Stimulated activated CD4-positive, alpha-beta T cell treated with anti-CD3 and anti-CD28 coated beads, Interleukin-1b, Interleukin-23, amount 100 ng/mL, for 48 hours (primary cell): ENCODE data around the gene SUN5.
"Not testable (repeated sequence)": the region's sequence is repeated elsewhere in the genome, so short reads cannot be mapped to it uniquely, and the experiment has no call there.

Experiments used
- DNase-seq: peaks from one replicate; pipeline ENCODE4 v3.0.0-alpha.2; 2020

The SUN5 gene, protein sequence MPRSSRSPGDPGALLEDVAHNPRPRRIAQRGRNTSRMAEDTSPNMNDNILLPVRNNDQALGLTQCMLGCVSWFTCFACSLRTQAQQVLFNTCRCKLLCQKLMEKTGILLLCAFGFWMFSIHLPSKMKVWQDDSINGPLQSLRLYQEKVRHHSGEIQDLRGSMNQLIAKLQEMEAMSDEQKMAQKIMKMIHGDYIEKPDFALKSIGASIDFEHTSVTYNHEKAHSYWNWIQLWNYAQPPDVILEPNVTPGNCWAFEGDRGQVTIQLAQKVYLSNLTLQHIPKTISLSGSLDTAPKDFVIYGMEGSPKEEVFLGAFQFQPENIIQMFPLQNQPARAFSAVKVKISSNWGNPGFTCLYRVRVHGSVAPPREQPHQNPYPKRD

GRCh38 chr20:33004141-33004751, at the start of gene SUN5:
Gene SUN5, minus strand, starts transcription at chr20:33004433. Its CDS starts 93 bp downstream, at chr20:33004340.
- no peak for DNase-seq

DNA sequence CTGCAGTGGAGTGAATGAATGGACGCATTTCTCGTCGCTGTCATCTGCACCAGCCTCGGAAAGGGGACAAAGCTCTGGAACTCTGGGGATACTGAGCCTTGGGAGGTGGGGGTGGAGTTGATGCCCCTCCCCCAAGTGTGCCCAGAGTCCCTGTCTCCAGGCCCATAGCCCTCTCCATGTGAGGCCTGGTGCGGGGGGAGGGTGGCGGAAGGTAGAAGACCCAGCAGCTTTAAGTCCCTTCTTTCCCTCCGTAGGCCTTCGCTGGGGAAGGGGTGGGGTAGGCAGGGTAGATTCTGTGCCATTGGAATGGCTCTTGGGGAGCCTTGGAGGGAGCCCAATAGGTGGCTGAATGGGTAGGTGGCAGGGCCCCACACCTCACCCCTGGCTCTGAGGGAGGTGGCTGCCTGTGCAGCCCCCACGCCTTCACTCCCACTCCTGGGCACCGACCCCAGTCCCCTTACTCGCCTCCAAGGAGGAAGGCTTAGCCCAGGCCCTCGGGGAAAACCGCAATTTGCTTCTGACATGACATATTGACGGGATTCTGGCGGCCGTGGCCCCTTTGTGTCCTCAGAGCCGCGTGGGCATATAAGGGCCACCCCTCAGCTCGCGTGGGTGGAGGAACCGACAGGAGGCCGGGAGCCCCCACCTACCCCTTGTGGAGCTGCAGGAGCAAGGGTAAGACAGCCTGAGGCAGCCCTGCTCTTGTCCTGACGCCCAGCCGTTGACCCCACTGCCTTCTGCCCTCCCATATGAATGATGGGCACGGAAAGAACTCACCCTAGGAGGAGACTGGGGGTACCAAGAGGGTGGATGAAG, 49.3 kb upstream of the SUN5 start, which contains the start of gene BPIFB3:
Gene BPIFB3 (plus strand): TSS at position 613 of the 816 bp plus-strand sequence. CDS start 1,533 bp downstream, outside the sequence.
- DNase-seq, result no peak

- DNase-seq, result no peak
These were observed 47.1 kb upstream of the SUN5 start for GRCh38 chr20:33051333-33051732.

DNA sequence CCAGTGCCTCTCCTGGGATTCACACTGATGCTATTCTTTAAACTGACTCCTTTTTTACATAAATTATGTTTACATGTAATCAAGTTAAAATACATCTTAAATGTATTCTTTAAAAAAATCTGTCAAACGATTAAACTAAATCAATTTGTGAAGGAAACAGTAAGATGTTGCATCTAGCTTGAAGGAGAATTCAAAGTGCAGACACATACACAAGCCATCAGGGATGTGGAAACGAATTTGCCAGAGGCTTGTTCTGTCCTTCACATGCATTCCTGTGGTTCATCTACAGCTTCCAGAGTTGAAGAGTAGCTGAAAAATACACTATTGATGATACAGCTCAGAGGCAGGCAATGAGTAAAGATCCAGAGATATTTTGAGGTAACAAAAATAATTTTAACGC, 42.2 kb upstream of the SUN5 start:
- DNase-seq, result no peak

DNA sequence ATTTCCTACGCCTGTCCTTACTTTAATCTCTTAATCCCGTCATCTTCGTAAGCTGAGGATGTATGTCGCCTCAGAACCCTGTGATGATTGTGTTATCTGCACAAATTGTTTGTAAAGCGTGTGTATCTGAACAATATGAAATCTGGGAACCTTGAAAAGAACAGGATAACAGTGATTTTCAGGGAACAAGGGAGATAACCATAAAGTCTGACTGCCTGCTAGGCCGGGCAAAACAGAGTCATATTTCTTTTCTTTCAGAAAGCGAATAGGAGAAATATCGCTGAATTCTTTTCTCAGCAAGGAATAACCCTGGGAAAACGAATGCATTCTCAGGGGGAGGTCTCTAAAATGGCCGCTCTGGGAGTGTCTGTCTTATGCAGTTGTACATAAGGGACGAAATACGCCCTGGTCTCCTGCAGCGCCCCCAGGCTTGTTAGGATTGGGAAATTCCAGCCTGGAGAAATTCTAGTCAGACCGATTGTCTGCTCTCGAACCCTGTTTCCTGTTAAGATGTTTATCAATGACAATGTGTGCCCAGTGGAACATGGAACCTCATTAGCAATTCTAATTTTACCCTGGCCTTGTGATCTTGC, 41.0 kb upstream of the SUN5 start:
- DNase-seq, result not testable (repeated sequence)

DNA sequence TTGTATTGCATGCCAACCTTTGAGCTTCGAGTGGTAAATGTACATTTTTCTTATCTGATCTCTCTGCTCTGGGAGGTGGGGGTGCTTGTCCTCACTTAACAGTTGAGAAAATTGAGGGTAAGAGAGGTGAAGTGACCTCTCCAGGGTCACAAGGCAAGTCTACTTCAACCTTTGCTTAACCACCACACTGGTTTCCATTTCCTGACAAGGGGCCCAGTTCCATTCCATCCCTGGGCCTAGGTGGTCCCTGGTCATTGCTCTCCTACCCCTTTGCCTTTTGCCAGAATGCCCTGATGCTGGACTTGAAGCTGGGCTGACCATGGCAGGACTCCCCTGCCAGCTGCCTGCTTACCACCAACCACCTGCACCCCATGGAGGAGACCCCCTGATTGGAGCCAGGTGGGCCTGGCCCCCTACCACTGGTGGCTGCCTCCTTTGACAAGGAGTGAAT, 39.5 kb upstream of the SUN5 start:
- no peak for DNase-seq

GRCh38 chr20:33042983-33043730, 38.9 kb upstream of the SUN5 start:
- DNase-seq, result no peak

- no peak for DNase-seq
These were observed 38.2 kb upstream of the SUN5 start for GRCh38 chr20:33042430-33042829.

- no peak for DNase-seq
These were observed 34.0 kb upstream of the SUN5 start for GRCh38 chr20:33038243-33038642.

DNA sequence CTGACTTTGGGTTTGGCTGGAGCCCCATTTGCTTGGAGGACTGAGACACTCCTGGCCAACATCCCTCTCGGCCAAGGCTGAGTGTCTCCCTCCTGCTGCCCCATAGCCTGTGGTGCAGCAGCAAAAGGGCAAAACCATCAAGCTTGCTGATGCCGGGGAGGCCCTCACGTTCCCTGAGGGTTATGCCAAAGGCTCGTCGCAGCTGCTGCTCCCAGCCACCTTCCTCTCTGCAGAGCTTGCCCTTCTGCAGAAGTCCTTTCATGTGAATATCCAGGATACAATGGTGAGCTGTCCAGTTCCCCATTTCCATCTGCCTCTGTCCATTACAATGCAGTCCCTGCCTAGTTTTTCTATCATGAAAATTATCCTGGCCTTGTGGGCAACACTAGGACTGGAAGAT, 33.2 kb upstream of the SUN5 start:
- no peak for DNase-seq

- no peak for DNase-seq
These were observed 30.8 kb upstream of the SUN5 start for GRCh38 chr20:33034901-33035492.

DNA sequence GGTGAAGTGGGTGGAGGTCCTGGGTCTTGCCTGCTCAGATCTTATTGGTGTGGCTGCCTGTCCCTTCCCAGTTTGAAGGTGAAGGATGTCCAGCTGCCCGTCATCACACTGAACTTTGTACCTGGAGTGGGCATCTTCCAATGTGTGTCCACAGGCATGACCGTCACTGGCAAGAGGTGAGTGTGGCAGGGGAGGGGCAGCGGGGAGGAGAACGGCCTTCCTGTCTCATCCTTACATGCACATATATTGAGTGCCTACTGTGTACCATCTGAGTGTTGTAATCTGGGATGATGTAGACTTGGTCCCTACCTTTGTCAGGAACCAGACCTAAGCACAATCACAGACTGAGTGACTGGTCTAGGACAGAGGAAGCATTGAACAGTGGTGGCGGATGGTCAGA, 29.9 kb upstream of the SUN5 start:
- DNase-seq, result no peak

- no peak for DNase-seq
These were observed 29.1 kb upstream of the SUN5 start for GRCh38 chr20:33033381-33033780.

GRCh38 chr20:33032555-33032954, 28.3 kb upstream of the SUN5 start:
- DNase-seq, result no peak

GRCh38 chr20:33031531-33031930, 27.3 kb upstream of the SUN5 start, which contains the start of gene BPIFB6:
Gene BPIFB6, plus strand, starts transcription at chr20:33031648. Its CDS starts 0 bp downstream, at chr20:33031648.
- no peak for DNase-seq

DNA sequence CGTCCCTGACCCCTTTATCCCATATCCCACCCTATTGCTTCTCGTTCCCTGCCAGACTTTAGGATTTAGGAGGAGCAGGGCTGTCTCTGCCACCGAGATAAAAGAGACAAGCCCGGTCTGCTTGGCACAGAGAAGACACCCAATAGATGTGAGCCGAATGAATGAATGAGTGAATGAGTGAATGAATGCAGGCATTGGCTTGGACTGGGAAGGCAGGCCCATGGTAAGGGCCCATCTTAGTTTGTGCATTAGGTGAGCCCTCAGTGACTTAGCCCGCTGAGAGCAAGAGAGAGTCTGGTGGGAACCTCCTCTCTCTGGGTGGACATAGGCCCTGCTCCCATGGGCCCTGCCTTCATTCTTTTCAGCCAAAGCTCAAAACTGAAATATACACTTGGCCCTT, 26.3 kb upstream of the SUN5 start:
- DNase-seq, result no peak

GRCh38 chr20:33030076-33030475, 25.8 kb upstream of the SUN5 start:
- DNase-seq, result no peak

DNA sequence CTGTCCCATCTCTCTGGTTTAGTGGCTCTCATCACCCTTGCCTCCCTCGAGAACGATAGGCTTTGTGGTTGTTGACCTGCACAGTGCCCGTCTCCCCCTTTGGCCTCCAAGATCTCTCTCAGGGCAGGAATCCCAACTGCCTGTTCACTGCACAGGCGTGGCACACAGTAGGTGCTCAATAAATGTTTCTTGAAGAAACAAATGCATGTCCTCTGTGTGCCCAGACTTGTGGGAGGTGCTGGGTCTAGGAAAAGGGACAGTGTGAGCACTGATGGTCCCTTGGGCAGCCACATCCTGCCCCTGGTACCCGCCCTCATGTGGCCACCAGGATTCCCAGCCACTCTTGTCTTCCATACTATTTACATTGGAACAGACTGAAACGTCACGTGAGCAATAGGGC, 24.6 kb upstream of the SUN5 start:
- no peak for DNase-seq

DNA sequence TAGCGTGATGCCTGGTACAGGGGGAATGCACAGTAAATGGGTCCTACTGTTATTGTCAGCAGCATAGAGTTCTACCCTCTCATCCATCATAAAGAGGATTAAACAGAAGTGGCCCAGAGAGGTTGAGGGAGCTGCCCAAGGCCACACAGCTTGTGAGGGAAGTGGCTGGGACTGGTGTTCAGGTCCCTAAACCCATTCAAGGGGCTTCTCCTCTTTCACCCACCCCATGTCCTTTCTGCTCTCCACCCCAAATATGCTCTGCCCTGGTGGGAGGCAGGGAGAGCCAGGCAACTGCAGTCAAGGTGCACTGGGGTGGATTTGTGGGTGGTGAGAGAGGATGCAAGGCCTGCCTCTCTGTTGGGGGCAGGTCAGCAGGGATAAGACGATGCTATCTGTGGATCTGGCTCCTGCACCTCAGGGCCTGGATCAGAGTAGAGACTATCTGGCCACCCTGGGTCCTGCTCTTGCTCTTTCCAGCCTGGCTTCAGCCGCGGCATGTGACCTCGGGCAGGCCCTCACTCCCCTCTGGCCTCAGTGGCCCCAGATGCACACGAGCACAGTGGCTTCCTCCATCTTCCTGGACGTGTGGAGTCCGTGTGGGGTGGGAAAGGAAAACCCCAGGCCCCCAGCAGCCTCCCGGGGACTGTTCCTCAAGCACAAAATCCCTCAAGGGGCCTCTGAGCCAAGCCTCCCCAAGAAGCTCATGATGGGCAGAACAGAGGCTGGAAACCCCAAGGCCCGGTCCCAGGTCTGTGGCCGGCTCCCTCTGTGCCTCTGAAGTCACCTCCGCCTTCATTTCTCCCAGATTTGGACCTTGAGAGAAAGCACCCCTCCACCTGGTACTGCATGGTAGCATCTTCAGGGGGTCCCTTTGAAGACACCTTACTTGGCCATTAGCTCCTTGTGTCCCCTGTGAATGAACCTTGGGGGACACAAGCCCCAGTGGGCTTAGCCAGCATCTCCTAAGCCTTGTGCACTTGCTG, 23.8 kb upstream of the SUN5 start:
- DNase-seq, result no peak
